Measurements from ENCODE around the gene MLXIPL.
"Not testable (repeated sequence)": the region's sequence is repeated elsewhere in the genome, so short reads cannot be mapped to it uniquely, and the experiment has no call there.

MLXIPL gene

GRCh38 chr7:73663033-73663432 is 38.7 kb upstream of the MLXIPL start:
- Histone ChIP-seq H3K4ac (ENCODE audit: low read depth in 1 of 2, low read length in 2 of 2) (no peak overlapping the region), H3K18ac (ENCODE audit: low read depth in 1 of 2, low read length in 2 of 2) (no peak overlapping the region), H3K79me1 (replicated peaks; ENCODE audit: low read length, poor library complexity, severe bottlenecking) (no peaks in the 10 kb centered on the region), H2BK120ac (ENCODE audit: low read depth, low read length) (no peak overlapping the region), H3K27ac (ENCODE audit: low read length, poor library complexity, severe bottlenecking) (no peak overlapping the region), H3K4me2 (ENCODE audit: low read length, poor library complexity, severe bottlenecking) (no peak overlapping the region), H3K36me3 (ENCODE audit: control insufficient read depth in 1 of 2, insufficient read depth in 2 of 2, low read depth in 1 of 2, low read length in 2 of 2) (no peaks in the 10 kb centered on the region), H3K14ac (ENCODE audit: low read length in 2 of 2) (no peak overlapping the region), H3K4me1 (ENCODE audit: control insufficient read depth, insufficient read depth, low read depth, low read length) (peaks cover 3% of the 10 kb centered on the region), H3K9me3 (ENCODE audit: control insufficient read depth, low read length) (peaks cover 9% of the 10 kb centered on the region), H2BK5ac (ENCODE audit: low read depth, low read length, poor library complexity, severe bottlenecking) (no peak overlapping the region), H4K8ac (ENCODE audit: low read length) (no peak overlapping the region), H4K91ac (ENCODE audit: low read length) (no peak overlapping the region), H2BK15ac (ENCODE audit: low read depth, poor library complexity, severe bottlenecking) (no peak overlapping the region), H3K9ac (ENCODE audit: low read length) (no peak overlapping the region), H2BK12ac (ENCODE audit: low read length in 2 of 2) (no peak overlapping the region), H3K4me3 (ENCODE audit: insufficient read depth in 1 of 2, low read depth in 1 of 2, low read length in 2 of 2) (no peak overlapping the region), H2AFZ (ENCODE audit: low read depth, low read length) (no peak overlapping the region), H2AK5ac (ENCODE audit: low read length, severe bottlenecking) (no peak overlapping the region), H3K27me3 (ENCODE audit: control insufficient read depth in 1 of 2, insufficient read depth in 1 of 2, low read length in 2 of 2) (peaks cover 14 to 51% of the 10 kb centered on the region in 2 experiments), H3K23ac (ENCODE audit: low read length in 2 of 2) (no peak overlapping the region)
- DNase-seq, result no peak

DNA sequence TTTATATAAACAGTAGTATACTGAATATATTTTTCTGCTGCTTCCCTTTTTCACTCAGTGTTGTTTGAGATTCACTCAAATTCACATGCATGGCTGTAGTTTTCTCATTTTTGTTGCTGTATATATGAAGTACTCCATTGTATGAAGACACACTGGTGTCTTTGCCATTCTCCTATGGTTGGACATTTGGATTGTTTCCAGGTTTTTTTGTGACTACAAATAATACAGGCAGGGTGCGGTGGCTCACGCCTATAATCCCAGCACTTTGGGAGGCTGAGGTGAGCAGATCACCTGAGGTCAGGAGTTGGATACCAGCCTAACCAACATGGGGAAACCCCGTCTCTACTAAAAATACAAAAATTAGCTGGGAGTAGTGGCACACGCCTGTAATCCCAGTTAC is 36.3 kb upstream of the MLXIPL start:
- not testable (repeated sequence) for H2AFZ ChIP-seq (ENCODE audit: low read depth, low read length); DNase-seq; H4K8ac ChIP-seq (ENCODE audit: low read length); H3K4me1 ChIP-seq (ENCODE audit: control insufficient read depth, insufficient read depth, low read depth, low read length); H3K27ac ChIP-seq (ENCODE audit: low read length, poor library complexity, severe bottlenecking); H3K4me3 ChIP-seq (ENCODE audit: insufficient read depth in 1 of 2, low read depth in 1 of 2, low read length in 2 of 2); H3K23ac ChIP-seq (ENCODE audit: low read length in 2 of 2); H3K79me1 ChIP-seq (replicated peaks; ENCODE audit: low read length, poor library complexity, severe bottlenecking); H2BK5ac ChIP-seq (ENCODE audit: low read depth, low read length, poor library complexity, severe bottlenecking); H3K4ac ChIP-seq (ENCODE audit: low read depth in 1 of 2, low read length in 2 of 2); H2BK12ac ChIP-seq (ENCODE audit: low read length in 2 of 2); H3K14ac ChIP-seq (ENCODE audit: low read length in 2 of 2); H2AK5ac ChIP-seq (ENCODE audit: low read length, severe bottlenecking); H3K9ac ChIP-seq (ENCODE audit: low read length); H4K91ac ChIP-seq (ENCODE audit: low read length); H2BK120ac ChIP-seq (ENCODE audit: low read depth, low read length); H3K9me3 ChIP-seq (ENCODE audit: control insufficient read depth, low read length); H3K4me2 ChIP-seq (ENCODE audit: low read length, poor library complexity, severe bottlenecking); H3K36me3 ChIP-seq (ENCODE audit: control insufficient read depth in 1 of 2, insufficient read depth in 2 of 2, low read depth in 1 of 2, low read length in 2 of 2); H2BK15ac ChIP-seq (ENCODE audit: low read depth, poor library complexity, severe bottlenecking); H3K18ac ChIP-seq (ENCODE audit: low read depth in 1 of 2, low read length in 2 of 2)
- 77% methylated on average over 4 of the region's 4 CpGs for WGBS
- H3K27me3 ChIP-seq (ENCODE audit: control insufficient read depth in 1 of 2, insufficient read depth in 1 of 2, low read length in 2 of 2), result peaks cover 7 to 37% of the 10 kb centered on the region in 2 experiments

DNA sequence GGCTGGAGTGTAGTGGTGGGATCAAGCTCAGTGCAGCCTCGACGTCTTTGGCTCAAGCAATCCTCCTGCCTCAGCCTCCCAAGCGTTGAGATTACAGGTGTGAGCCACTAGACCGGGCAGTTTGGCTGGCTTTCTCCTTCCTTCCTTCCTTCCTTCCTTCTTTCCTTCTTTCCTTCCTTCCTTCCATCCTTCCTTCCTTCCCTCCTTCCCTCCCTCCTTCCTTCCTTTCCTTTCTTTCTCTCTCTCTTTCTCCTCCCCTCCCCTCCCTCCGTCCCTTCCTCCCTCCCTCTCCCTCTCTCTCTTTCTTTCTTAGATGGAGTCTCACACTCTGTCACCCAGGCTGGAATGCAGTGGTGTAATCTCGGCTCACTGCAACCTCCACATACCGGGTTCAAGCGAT is 35.7 kb upstream of the MLXIPL start:
- peaks cover 7 to 32% of the 10 kb centered on the region in 2 experiments for H3K27me3 ChIP-seq (ENCODE audit: control insufficient read depth in 1 of 2, insufficient read depth in 1 of 2, low read length in 2 of 2)
- no peak overlapping the region for H2BK120ac ChIP-seq (ENCODE audit: low read depth, low read length)
- H2AFZ ChIP-seq (ENCODE audit: low read depth, low read length), result no peak overlapping the region
- no peak overlapping the region for H3K18ac ChIP-seq (ENCODE audit: low read depth in 1 of 2, low read length in 2 of 2)
- H2AK5ac ChIP-seq (ENCODE audit: low read length, severe bottlenecking), result no peak overlapping the region
- no peaks in the 10 kb centered on the region for H3K36me3 ChIP-seq (ENCODE audit: control insufficient read depth in 1 of 2, insufficient read depth in 2 of 2, low read depth in 1 of 2, low read length in 2 of 2)
- no peak overlapping the region for H2BK12ac ChIP-seq (ENCODE audit: low read length in 2 of 2)
- no peak overlapping the region for H3K27ac ChIP-seq (ENCODE audit: low read length, poor library complexity, severe bottlenecking)
- H3K4me2 ChIP-seq (ENCODE audit: low read length, poor library complexity, severe bottlenecking), result no peak overlapping the region
- no peak for DNase-seq
- no peak overlapping the region for H4K91ac ChIP-seq (ENCODE audit: low read length)
- WGBS, result 79% methylated on average over 8 of the region's 8 CpGs
- no peak overlapping the region for H3K14ac ChIP-seq (ENCODE audit: low read length in 2 of 2)
- no peaks in the 10 kb centered on the region for H3K4me1 ChIP-seq (ENCODE audit: control insufficient read depth, insufficient read depth, low read depth, low read length)
- no peak overlapping the region for H3K23ac ChIP-seq (ENCODE audit: low read length in 2 of 2)
- no peak overlapping the region for H3K9ac ChIP-seq (ENCODE audit: low read length)
- H3K9me3 ChIP-seq (ENCODE audit: control insufficient read depth, low read length), result peaks cover 9% of the 10 kb centered on the region
- no peak overlapping the region for H2BK15ac ChIP-seq (ENCODE audit: low read depth, poor library complexity, severe bottlenecking)
- no peak overlapping the region for H3K4ac ChIP-seq (ENCODE audit: low read depth in 1 of 2, low read length in 2 of 2)
- no peak overlapping the region for H2BK5ac ChIP-seq (ENCODE audit: low read depth, low read length, poor library complexity, severe bottlenecking)
- no peak overlapping the region for H4K8ac ChIP-seq (ENCODE audit: low read length)
- no peaks in the 10 kb centered on the region for H3K79me1 ChIP-seq (replicated peaks; ENCODE audit: low read length, poor library complexity, severe bottlenecking)
- H3K4me3 ChIP-seq (ENCODE audit: insufficient read depth in 1 of 2, low read depth in 1 of 2, low read length in 2 of 2), result no peak overlapping the region

- not testable (repeated sequence) for DNase-seq; H3K9ac ChIP-seq (ENCODE audit: low read length); H2BK5ac ChIP-seq (ENCODE audit: low read depth, low read length, poor library complexity, severe bottlenecking); H3K4me1 ChIP-seq (ENCODE audit: control insufficient read depth, insufficient read depth, low read depth, low read length); H2BK12ac ChIP-seq (ENCODE audit: low read length in 2 of 2); H3K4me2 ChIP-seq (ENCODE audit: low read length, poor library complexity, severe bottlenecking); H3K23ac ChIP-seq (ENCODE audit: low read length in 2 of 2); H3K79me1 ChIP-seq (replicated peaks; ENCODE audit: low read length, poor library complexity, severe bottlenecking); H2AK5ac ChIP-seq (ENCODE audit: low read length, severe bottlenecking); H3K36me3 ChIP-seq (ENCODE audit: control insufficient read depth in 1 of 2, insufficient read depth in 2 of 2, low read depth in 1 of 2, low read length in 2 of 2); H2BK15ac ChIP-seq (ENCODE audit: low read depth, poor library complexity, severe bottlenecking); H2BK120ac ChIP-seq (ENCODE audit: low read depth, low read length); H3K18ac ChIP-seq (ENCODE audit: low read depth in 1 of 2, low read length in 2 of 2); H3K27ac ChIP-seq (ENCODE audit: low read length, poor library complexity, severe bottlenecking); H4K91ac ChIP-seq (ENCODE audit: low read length); H3K4ac ChIP-seq (ENCODE audit: low read depth in 1 of 2, low read length in 2 of 2); H3K14ac ChIP-seq (ENCODE audit: low read length in 2 of 2); H2AFZ ChIP-seq (ENCODE audit: low read depth, low read length); H3K9me3 ChIP-seq (ENCODE audit: control insufficient read depth, low read length); H3K4me3 ChIP-seq (ENCODE audit: insufficient read depth in 1 of 2, low read depth in 1 of 2, low read length in 2 of 2); H4K8ac ChIP-seq (ENCODE audit: low read length)
- 83% methylated on average over 3 of the region's 4 CpGs for WGBS
- peaks cover 17 to 31% of the 10 kb centered on the region in 2 experiments for H3K27me3 ChIP-seq (ENCODE audit: control insufficient read depth in 1 of 2, insufficient read depth in 1 of 2, low read length in 2 of 2)
Measured at GRCh38 chr7:73655309-73655708, 31.0 kb upstream of the MLXIPL start.
